NCI-H345 treated with DMSO at 0.1 percent for 48 hours (cell line): Measurements from ENCODE around the gene NEUROD1.

ENCODE experiments used
- DNase-seq: peaks from one replicate; lab custom pipeline; 2025; ENCODE audit not compliant: unreplicated experiment; lab: John Stamatoyannopoulos, UW

NEUROD1 gene

GRCh38 chr2:181643151-181643550 is 37.2 kb downstream of the NEUROD1 start:
- DNase-seq: no peak

- no peak for DNase-seq
Measured at GRCh38 chr2:181642086-181642485, 38.2 kb downstream of the NEUROD1 start.

DNA sequence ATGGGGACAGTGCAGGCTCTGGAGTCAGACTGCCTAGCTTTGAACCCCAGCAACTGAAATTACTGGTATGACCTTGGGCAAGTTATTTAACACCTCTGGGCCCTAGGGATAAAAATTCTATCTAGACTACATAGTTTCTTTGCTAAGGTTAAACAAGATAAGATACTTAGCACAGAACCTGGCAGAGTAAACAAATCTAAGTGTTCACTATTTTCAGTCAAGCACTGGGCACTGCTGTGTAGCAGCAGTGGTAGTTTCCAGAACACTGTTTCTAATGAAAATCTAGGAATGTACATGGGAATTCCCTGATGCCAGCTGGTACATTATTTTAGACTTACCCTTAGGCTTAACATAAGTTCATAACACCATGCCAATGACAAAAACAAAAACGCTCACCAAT is 40.6 kb downstream of the NEUROD1 start:
- no peak for DNase-seq

- DNase-seq: no peak
Measured at GRCh38 chr2:181632733-181633401, 47.5 kb downstream of the NEUROD1 start.

DNA sequence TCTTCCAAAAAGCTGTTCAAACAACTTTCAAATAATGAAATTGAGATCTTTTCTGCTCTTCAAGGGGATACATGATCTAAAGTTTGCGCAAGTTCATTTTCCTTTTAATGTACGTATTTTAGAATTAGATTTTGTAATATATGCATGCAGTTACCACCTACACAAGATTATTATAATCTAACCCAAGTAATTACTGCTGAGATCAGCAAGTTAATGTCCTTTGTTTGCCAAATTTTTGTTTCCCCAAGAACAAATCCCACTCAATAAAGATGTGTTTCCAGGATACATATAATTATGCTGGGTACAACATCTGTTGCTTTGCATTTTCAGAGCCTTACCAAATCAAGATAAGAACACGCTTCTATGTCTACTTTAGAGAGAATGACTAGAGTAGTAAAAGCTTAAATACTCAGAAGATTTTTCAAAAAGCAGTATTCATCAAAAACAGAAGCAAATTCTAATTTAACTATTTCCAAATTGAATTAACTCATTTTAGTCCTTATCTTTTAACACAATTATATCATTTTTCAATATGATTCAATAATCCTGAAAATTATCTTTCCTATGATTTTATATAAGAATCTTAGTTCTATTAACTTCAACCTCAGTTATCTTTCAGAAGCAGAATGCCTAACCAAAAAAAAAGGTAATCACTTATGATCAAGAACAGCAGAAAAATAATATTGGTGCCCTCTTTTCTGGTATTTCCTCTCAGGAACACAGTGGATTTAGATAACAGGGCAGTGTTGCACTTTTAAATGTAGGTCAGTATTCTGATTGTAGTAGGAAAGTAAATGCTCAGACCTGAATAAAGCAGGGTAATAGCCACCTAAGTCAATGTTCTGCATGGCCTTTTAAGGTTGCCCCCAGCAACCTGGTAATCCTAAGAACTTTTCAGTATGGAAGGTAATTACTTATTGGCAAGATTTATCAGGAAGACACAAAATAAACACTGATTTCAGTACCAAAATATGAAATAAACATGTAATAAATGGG is 51.4 kb downstream of the NEUROD1 start:
- DNase-seq: no peak

DNA sequence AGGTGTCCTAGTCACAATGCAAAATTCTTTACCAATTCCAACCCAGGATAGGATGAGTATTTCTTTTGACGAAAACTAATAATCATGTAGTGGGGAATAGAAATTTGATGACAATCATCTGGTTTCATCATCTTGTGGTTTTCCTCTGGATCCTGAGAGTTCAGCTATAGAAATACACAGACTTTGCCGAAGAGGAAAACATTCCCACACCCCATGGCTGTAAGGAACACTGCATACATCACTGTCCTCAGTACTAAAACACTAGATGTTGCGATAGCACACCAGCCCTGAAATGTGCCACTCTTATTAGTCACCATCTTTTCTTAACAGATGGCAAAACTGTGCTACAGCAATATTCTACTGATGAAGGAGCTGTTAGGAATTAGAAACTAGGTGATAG is 52.8 kb downstream of the NEUROD1 start:
- DNase-seq: no peak

DNA sequence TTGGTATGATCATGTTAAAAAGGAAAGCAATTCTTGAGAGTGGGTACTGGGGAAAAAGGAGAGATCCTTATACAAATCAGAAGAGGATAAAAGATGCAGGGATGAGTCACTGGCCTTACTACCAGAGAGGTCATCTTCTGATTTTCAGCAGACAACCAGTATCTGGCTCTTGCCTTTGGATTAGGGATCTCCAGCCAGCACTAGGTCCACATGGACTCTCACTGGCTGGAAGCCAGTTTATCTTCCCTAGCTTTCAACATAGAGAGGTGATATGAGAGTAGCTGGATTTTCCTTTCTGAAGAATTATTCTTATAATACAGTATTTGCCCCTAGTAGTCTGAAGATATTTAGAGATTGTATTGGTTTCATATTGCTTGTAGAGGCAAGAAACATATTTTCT is 53.6 kb downstream of the NEUROD1 start:
- no peak for DNase-seq
